Glomerular endothelial cell (primary cell): ENCODE data around the gene DNASE1L2. TPM values are rescaled to one million over a fixed set of nuclear protein-coding genes. Genes with fewer than 3 reads are reported as not detected.
"Not testable (repeated sequence)": the region's sequence is repeated elsewhere in the genome, so short reads cannot be mapped to it uniquely, and the experiment has no call there.

Experiments
- DNase-seq: peaks from one replicate; pipeline ENCODE4 v3.0.0-alpha.2; 2011; ENCODE audit warnings: low read depth, low spot score; ENCODE audit errors: extremely low read depth
- total RNA-seq: library from RNA; depleted of rRNA; stranded (reverse); fragments of >200 nt; gene quantifications from 2 replicates; pipeline ENCODE4 v1.2.3, GENCODE V29; 2015

Gene DNASE1L2
- total RNA-seq, 1 donor from 2014 or later: 0.82 TPM

DNA sequence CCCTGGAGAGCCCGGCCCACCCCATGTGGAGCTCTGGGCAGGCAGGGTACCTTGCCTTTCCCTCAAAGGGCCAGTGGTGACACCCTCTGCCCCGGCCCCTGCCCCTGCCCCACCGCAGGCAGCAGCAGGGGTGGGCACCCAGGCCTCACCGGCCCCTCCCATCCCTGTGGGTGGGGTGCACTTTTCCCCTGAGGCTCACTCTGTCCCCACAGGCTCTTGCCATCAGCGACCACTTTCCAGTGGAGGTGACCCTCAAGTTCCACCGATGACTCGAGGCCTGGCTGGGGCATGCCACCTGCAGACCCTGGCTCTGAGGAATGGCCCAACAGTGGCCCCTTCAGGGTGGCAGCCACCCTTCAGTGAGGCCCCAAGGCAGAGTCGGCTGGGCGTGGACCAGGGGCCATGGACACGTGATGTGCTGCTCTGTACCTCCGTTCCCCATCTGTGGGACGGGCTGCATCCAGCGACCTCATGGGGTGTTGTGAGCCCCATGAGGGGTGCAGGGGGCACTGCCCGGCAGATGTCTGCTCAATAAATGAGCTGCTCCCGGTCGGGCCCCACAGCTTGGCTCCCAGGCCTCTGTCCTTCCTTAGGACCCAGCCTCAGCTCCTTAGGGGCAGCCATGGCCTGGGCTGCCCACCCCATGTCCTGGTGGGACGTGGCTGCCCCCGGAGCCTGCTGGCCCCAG, 2.0 kb downstream of the DNASE1L2 start:
- no peak for DNase-seq

GRCh38 chr16:2238838-2239675, 2.8 kb downstream of the DNASE1L2 start:
- DNase-seq: no peak

- not testable (repeated sequence) for DNase-seq
These were observed 4.1 kb downstream of the DNASE1L2 start for GRCh38 chr16:2240331-2240730.

GRCh38 chr16:2242598-2242997, 6.4 kb downstream of the DNASE1L2 start:
- no peak for DNase-seq

DNA sequence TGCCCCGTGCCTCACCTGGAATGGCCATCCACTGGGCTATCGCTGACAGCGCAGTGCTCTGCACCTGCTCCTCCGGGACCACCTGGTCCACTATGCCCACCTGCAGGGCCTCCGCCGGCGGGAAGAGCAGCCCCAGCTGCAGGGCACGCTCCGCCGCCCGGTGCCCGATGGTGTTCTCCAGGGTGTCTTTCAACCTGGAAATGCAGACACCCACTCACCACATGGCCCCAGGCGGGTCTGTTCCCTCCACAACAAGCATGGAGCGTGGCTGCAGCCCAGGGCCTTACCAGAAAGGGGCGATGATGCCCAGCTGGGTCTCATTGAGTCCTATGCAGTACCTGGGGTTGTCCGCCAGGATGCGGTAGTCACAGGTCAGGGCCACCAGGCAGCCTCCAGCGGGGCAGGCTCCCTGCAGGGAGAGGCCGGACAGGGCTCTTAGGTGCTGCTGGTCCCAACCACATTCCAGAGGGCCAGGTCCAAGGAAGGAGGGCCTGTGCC, 6.8 kb downstream of the DNASE1L2 start:
- DNase-seq: no peak

DNA sequence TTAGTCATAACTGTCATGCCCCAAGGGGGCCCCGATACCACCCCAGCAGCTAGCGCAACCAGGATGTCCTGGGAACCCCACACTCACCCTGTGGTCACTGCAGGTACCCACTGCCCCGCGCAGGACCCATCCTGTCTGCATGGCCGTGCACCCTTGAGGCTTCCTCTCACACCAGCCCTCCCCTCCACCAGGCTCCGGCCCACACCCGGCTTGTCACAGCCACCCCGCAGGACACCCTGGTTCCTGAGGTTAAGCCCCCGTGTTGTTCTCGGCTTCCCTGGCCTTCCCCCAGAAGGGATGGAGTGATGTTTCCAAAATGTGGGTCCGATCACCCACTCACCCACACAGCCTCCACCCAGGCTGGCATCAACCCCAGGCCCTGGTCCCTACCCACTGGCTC, 7.5 kb downstream of the DNASE1L2 start:
- DNase-seq: no peak

DNA sequence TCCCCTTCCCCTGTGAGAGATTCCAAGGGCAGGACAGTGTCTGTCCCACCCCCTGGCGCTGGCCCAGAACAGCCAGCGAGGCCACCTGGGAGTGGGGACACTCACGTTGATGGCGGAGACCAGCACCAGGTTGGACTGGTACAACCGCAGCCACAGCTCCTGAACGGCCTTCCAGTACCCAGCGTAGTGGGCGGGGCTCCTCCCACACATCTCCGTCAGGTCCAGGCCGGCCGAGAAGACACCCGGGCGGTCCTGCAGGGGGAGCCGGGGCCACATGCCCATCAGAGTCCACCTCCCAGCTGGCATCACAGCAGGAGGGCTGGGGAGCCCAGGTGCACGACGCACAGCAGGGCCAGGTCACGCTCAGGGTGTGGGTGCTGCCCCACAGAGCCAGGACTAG, 8.1 kb downstream of the DNASE1L2 start:
- DNase-seq: no peak

- no peak for DNase-seq
These were observed 8.9 kb downstream of the DNASE1L2 start for GRCh38 chr16:2244926-2245795.

GRCh38 chr16:2246301-2246885, 10.1 kb downstream of the DNASE1L2 start:
- DNase-seq: no peak

GRCh38 chr16:2250652-2251295, 14.5 kb downstream of the DNASE1L2 start:
- DNase-seq: no peak

- peak; percentile 25 for DNase-seq
These were observed 15.3 kb downstream of the DNASE1L2 start, which contains the start of gene ECI1 for GRCh38 chr16:2251296-2252111. Gene ECI1, minus strand, starts transcription at chr16:2251587. Its CDS starts 21 bp downstream, at chr16:2251566.

GRCh38 chr16:2252806-2253148, 16.5 kb downstream of the DNASE1L2 start:
- DNase-seq: no peak

- no peak for DNase-seq
These were observed 17.0 kb downstream of the DNASE1L2 start for GRCh38 chr16:2253293-2253692.

- no peak for DNase-seq
These were observed 20.4 kb downstream of the DNASE1L2 start for GRCh38 chr16:2256531-2257140.

DNA sequence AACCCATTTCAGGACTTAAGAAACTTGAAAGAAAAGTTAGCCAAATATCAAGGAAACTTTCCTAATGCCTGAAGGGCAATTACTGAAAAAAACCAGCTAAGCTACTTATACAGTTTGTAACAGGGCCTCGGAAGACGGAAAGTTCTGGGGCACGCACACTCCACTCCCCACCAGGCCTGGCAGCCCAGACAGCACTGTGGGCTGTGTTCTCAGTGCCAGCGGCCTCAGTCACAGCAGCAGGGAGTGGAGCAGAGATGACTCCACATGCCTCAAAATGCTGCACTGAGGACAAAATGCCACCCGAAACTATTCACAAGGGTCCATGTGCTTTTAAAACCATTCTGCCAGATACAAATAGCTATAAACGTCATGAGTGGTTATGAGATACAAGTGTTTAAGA, 21.5 kb downstream of the DNASE1L2 start:
- no peak for DNase-seq

- not testable (repeated sequence) for DNase-seq
These were observed 22.3 kb downstream of the DNASE1L2 start for GRCh38 chr16:2258530-2258929.

- no peak for DNase-seq
These were observed 24.0 kb downstream of the DNASE1L2 start for GRCh38 chr16:2260250-2260649.

DNA sequence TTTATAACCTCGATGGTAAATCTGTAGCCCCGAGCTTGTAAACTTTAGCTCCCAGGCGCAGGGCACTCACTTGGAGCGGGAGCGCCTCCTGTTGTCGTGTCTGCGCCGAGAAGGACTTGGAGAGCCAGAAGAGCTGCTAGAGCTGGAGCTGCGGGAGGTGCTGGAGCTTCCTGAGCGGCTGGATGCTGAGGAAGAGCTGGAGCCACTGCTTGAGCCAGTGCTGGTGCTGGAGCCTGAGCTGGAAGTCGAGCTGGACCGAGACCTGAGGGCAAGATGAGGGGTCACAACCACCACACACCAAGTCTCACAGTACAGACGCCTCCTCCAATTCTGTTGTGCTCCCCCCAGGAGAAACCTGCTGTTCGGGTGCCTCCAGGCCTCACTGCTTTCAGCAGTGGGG, 26.8 kb downstream of the DNASE1L2 start:
- not testable (repeated sequence) for DNase-seq

DNA sequence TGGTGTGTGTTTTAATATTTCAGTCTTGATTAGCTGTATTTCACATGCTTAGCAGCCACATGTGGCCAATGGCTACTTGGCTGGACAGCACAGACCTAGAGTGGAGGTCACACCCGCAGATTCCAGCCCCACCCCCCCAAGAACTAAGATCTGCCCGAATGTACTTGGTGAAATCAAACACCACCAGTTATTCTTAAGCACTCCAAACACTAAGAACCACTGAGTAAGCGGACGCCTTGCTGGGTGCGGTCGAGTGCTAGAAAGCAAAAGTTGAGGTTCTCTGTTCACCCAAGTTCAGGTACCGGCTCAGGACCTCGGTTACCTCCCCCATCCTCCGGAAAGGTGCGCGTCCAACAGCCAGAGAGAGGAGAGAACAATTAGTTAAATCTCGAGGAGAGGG, 30.6 kb downstream of the DNASE1L2 start:
- not testable (repeated sequence) for DNase-seq
